IMR-90 (cell line): ENCODE data around the gene FBXL4.

Experiments used
- POLR2A ChIP-seq: IDR thresholded peaks from 2 replicates; pipeline ENCODE4 v1.6.1; 2012; ENCODE audit warnings: mild to moderate bottlenecking, low read depth, low read length
- RFX5 ChIP-seq: IDR thresholded peaks from 2 replicates; pipeline ENCODE4 v1.8.0; 2012; ENCODE audit warnings: low read depth, mild to moderate bottlenecking, low read length, moderate library complexity
- TF ChIP-seq, protein P1 (sequence below): conservative IDR thresholded peaks from 2 replicates; pipeline ENCODE4 v1.5.1; 2012; ENCODE audit warnings: mild to moderate bottlenecking, low read depth, low read length, improper control_type of control experiment

DNA sequence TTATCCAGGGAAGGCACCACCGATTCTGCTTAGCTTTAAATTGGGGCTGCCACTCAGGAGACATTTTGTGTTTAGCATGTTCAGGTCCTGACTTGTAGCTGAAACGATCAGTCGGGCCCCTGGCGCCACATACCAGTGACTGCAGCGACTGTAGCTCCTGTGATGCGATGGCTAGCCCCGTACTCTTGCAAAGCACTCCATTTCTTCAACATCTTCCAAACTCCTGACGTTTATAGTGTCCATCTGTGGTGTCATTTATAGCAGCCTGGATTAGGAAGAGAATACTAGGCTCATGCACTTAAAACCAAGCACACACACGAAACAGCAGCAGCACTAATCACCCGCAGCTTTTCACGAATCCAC, 100.3 kb downstream of the FBXL4 start:
- TF ChIP-seq POLR2A (no peak), RFX5 (no peak)
- TF ChIP-seq, protein P1, sequence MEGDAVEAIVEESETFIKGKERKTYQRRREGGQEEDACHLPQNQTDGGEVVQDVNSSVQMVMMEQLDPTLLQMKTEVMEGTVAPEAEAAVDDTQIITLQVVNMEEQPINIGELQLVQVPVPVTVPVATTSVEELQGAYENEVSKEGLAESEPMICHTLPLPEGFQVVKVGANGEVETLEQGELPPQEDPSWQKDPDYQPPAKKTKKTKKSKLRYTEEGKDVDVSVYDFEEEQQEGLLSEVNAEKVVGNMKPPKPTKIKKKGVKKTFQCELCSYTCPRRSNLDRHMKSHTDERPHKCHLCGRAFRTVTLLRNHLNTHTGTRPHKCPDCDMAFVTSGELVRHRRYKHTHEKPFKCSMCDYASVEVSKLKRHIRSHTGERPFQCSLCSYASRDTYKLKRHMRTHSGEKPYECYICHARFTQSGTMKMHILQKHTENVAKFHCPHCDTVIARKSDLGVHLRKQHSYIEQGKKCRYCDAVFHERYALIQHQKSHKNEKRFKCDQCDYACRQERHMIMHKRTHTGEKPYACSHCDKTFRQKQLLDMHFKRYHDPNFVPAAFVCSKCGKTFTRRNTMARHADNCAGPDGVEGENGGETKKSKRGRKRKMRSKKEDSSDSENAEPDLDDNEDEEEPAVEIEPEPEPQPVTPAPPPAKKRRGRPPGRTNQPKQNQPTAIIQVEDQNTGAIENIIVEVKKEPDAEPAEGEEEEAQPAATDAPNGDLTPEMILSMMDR = no peak
